Endothelial cell (in vitro differentiated cells): Measurements from ENCODE around the gene CHST9. TPM values are rescaled to one million over a fixed set of nuclear protein-coding genes. Genes with fewer than 3 reads are reported as not detected.

Source experiments
- DNase-seq: peaks from one replicate; pipeline ENCODE4 v3.0.0; 2021; ENCODE audit warnings: low spot score
- H3K27ac Mint-ChIP-seq: one replicate; pipeline ENCODE4 v1.8.0; 2021; ENCODE audit warnings: mixed read lengths, inconsistent platforms; ENCODE audit not compliant: unreplicated experiment
- H3K27me3 Mint-ChIP-seq: one replicate; pipeline ENCODE4 v1.8.0; 2021; ENCODE audit warnings: mild to moderate bottlenecking, moderate library complexity, mixed read lengths, inconsistent platforms; ENCODE audit not compliant: unreplicated experiment
- H3K36me3 Mint-ChIP-seq: one replicate; pipeline ENCODE4 v1.8.0; 2021; ENCODE audit warnings: mild to moderate bottlenecking, low read depth, mixed read lengths, inconsistent platforms; ENCODE audit not compliant: unreplicated experiment
- H3K4me1 Mint-ChIP-seq: one replicate; pipeline ENCODE4 v1.8.0; 2021; ENCODE audit warnings: mild to moderate bottlenecking, mixed read lengths, inconsistent platforms; ENCODE audit not compliant: unreplicated experiment
- H3K4me3 Mint-ChIP-seq: one replicate; pipeline ENCODE4 v1.8.0; 2021; ENCODE audit warnings: mild to moderate bottlenecking, mixed read lengths, inconsistent platforms; ENCODE audit not compliant: unreplicated experiment
- H3K9me3 Mint-ChIP-seq: one replicate; pipeline ENCODE4 v1.8.0; 2021; ENCODE audit warnings: mixed read lengths, inconsistent platforms; ENCODE audit not compliant: unreplicated experiment
- CTCF ChIP-seq: fragments of 200-600 bp; sonication (generic); IDR thresholded peaks from one replicate; pipeline ENCODE4 v1.5.0; 2021; ENCODE audit warnings: antibody characterized with exemption; ENCODE audit not compliant: unreplicated experiment
- total RNA-seq: library from RNA; stranded (reverse); fragmentation: NEBNext Ultra II Directional; extraction: Animal tissue kit (Norgen Biotek cat#: 25700); gene quantifications from one replicate; pipeline ENCODE4 v1.2.1, GENCODE V29; 2021; ENCODE audit not compliant: unreplicated experiment

The CHST9 gene
- total RNA-seq, 1 donor from 2014 or later, result 4.7 TPM

- no peaks in the 10 kb centered on the region for H3K9me3 Mint-ChIP-seq
- H3K4me1 Mint-ChIP-seq, result peaks cover 4% of the 10 kb centered on the region
- no peaks in the 10 kb centered on the region for H3K27me3 Mint-ChIP-seq
- no peaks in the 10 kb centered on the region for H3K36me3 Mint-ChIP-seq
- no peak overlapping the region for H3K4me3 Mint-ChIP-seq
- no peak for TF ChIP-seq CTCF
- no peak for DNase-seq
- H3K27ac Mint-ChIP-seq, result no peak overlapping the region
Observed at GRCh38 chr18:26864658-26865057, 320.4 kb downstream of the CHST9 start.

DNA sequence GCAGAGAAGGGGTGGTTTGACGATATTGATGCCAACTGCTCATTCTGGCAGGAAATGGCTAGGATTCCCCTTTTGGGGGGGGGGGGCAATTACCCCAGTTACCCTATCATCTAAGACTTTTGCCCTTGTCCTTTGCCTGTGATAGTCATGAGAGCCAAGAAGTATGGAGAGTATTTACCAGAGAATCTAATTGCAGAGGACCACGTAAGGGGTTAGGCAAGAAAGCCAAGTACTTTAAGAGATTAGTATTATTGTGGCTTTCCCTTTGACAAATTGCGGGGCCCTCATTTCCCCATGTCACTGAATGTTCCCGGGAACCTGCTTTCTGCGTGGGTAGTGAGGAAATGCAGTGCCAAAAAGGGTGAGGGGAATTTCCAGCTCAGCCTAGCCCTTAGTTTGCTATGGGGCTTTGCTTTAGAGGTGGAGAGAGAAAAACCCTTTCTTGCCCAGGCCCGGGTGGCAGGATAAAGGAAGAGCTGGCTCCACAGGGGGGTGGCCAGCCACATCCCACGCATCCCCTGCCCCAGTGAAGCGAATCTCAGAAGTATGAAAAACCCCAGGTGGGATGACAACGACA lies 321.1 kb downstream of the CHST9 start:
- Mint-ChIP-seq H3K4me3 (peak overlapping the region; percentile 54), H3K9me3 (no peaks in the 10 kb centered on the region), H3K36me3 (no peaks in the 10 kb centered on the region), H3K27ac (no peak overlapping the region), H3K27me3 (no peaks in the 10 kb centered on the region), H3K4me1 (peaks cover 4% of the 10 kb centered on the region)
- no peak for TF ChIP-seq CTCF
- DNase-seq, result no peak

GRCh38 chr18:26863122-26863879 lies 321.8 kb downstream of the CHST9 start:
- peaks cover 4% of the 10 kb centered on the region for H3K4me1 Mint-ChIP-seq
- H3K9me3 Mint-ChIP-seq, result no peaks in the 10 kb centered on the region
- no peaks in the 10 kb centered on the region for H3K27me3 Mint-ChIP-seq
- H3K4me3 Mint-ChIP-seq, result peak overlapping the region; percentile 88
- no peak overlapping the region for H3K27ac Mint-ChIP-seq
- no peaks in the 10 kb centered on the region for H3K36me3 Mint-ChIP-seq
- DNase-seq, result peak; percentile 36
- TF ChIP-seq CTCF, result no peak

GRCh38 chr18:26862084-26862483 lies 323.0 kb downstream of the CHST9 start:
- H3K27me3 Mint-ChIP-seq, result no peaks in the 10 kb centered on the region
- H3K27ac Mint-ChIP-seq, result no peak overlapping the region
- H3K9me3 Mint-ChIP-seq, result no peaks in the 10 kb centered on the region
- DNase-seq, result no peak
- no peak for TF ChIP-seq CTCF
- no peak overlapping the region for H3K4me3 Mint-ChIP-seq
- peaks cover 4% of the 10 kb centered on the region for H3K4me1 Mint-ChIP-seq
- no peaks in the 10 kb centered on the region for H3K36me3 Mint-ChIP-seq
